SK-N-DZ (cell line): ENCODE data around the gene EML3.
"Not testable (repeated sequence)": the region's sequence is repeated elsewhere in the genome, so short reads cannot be mapped to it uniquely, and the experiment has no call there.

Experiments used
- DNase-seq: peaks from one replicate; pipeline ENCODE4 v3.0.0-alpha.2; 2015; ENCODE audit warnings: low spot score

The EML3 gene

GRCh38 chr11:62600367-62601121 is 12.0 kb downstream of the EML3 start:
- DNase-seq = no peak

GRCh38 chr11:62599901-62600300 is 12.7 kb downstream of the EML3 start:
- DNase-seq = no peak

GRCh38 chr11:62599069-62599696 is 13.4 kb downstream of the EML3 start:
- peak; percentile 99 for DNase-seq

- no peak for DNase-seq
These were observed 17.5 kb downstream of the EML3 start for GRCh38 chr11:62595124-62595523.

GRCh38 chr11:62593434-62594044 is 19.0 kb downstream of the EML3 start:
- peak; percentile 80 for DNase-seq

- no peak for DNase-seq
These were observed 19.6 kb downstream of the EML3 start for GRCh38 chr11:62592989-62593421.

- no peak for DNase-seq
These were observed 20.3 kb downstream of the EML3 start for GRCh38 chr11:62592146-62592815.

- DNase-seq = peak; percentile 100
These were observed 21.0 kb downstream of the EML3 start, which contains the start of gene TUT1 for GRCh38 chr11:62591448-62592145. Gene TUT1, minus strand, starts transcription at chr11:62591523. Its CDS starts 38 bp downstream, at chr11:62591485.

- DNase-seq = no peak
These were observed 23.5 kb downstream of the EML3 start for GRCh38 chr11:62588966-62589637.

- not testable (repeated sequence) for DNase-seq
These were observed 27.2 kb downstream of the EML3 start for GRCh38 chr11:62585356-62585755.

GRCh38 chr11:62581735-62582134 is 30.8 kb downstream of the EML3 start:
- not testable (repeated sequence) for DNase-seq

GRCh38 chr11:62580959-62581715 is 31.4 kb downstream of the EML3 start:
- DNase-seq = no peak

GRCh38 chr11:62579252-62579651 is 33.3 kb downstream of the EML3 start:
- DNase-seq = no peak

GRCh38 chr11:62578541-62578940 is 34.0 kb downstream of the EML3 start:
- DNase-seq = no peak

- no peak for DNase-seq
These were observed 35.4 kb downstream of the EML3 start for GRCh38 chr11:62577046-62577714.

- no peak for DNase-seq
These were observed 36.7 kb downstream of the EML3 start for GRCh38 chr11:62575837-62576236.

- DNase-seq = no peak
These were observed 37.4 kb downstream of the EML3 start for GRCh38 chr11:62575156-62575555.

- no peak for DNase-seq
These were observed 38.1 kb downstream of the EML3 start for GRCh38 chr11:62574363-62575071.
